GM19324 (cell line): Measurements from ENCODE around the gene TAS2R20.

ENCODE experiments used
- ATAC-seq: cut with Tn5 transposase; IDR thresholded peaks from one replicate; pipeline ENCODE4 v1.9.1; 2021; ENCODE audit warnings: mild to moderate bottlenecking, moderate library complexity; ENCODE audit not compliant: unreplicated experiment, low FRiP score

The TAS2R20 gene

DNA sequence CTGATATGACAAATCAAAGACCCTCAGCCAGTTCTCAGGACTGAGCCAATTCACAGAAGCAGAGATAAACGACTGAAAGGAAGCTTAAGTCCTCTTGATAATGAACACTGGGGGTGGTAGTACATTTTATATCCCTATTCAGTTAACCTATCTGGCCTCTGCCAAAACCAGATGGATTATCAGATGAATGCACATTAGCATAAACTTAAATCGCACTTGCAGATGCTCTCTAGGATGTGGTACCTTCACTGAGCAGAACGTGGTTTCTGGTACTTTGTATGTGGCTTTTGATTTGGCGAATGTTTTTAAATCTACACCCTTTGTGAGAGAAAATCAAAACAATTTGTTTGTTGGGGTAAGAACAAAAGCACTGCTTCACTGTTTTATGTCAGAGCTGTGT, 37.9 kb downstream of the TAS2R20 start:
- no peak for ATAC-seq

DNA sequence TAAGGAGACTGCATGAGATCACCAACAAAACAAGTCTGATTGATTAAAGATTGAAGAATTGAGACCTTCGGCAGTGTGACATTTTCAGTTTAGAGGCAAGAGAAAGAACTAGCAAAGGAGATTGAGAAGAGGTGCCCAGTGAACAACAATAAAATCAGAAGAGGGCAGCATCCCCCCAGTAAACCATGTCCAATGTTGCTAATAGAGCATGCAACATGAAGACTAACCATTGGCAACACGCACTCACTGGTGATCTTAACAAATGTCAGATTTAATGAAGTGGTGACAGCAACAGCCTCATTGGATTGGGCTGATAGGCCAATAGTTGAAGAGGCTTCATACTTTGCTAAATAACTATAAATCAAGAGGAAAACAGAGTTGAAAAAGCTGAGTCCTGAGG, 38.3 kb downstream of the TAS2R20 start:
- no peak for ATAC-seq

DNA sequence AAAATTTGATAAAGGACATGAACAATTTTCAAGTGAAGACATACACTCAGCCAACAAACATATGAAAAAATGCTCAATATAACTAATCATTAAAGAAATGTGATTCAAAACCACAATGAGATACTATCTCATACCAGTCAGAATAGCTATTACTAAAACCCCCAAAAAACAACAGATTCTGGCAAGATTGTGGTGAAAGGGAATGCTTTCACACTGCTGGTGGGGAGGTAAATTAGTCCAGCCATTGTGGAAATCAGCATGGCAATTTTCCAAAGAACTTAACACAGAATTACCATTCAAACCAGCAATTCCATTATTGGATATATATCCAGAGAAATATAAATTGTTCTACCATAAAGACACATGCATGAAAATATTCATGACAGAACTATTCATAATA, 40.4 kb downstream of the TAS2R20 start:
- ATAC-seq: no peak

DNA sequence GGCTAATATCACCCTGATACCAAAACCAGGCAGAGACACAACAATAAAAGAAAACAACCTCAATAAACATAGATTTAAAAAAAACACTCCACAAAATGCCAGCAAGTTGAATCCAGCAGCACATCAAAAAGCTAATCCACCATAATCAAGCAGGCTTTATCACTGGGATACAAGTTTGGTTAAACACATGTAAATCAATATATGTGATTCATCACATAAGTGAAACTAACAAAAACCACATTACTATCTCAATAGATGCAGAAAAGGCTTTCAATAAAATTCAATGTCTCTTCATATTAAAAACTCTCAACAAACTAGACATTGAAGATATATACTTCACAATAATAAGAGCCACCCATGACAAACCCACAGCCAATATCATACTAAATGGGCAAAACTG, 42.0 kb downstream of the TAS2R20 start:
- no peak for ATAC-seq

DNA sequence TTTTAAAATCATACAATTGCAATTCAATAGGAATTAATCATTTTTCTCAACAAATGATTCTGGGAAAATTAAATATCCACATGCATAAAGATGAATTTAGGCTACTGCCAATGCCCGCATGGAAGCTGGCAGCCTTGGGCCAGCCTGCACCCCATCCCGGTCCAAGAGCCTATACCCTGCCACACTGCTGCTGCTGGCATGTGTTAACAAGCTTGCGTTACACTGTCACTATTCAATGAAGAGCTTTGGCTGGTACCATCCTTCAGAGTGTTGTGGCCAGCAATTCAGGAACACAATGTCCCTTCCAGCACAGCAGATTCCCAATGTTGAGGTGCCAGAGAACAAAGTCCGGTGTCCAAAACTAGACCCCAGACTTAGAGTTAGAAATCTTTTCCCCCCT, 45.5 kb downstream of the TAS2R20 start:
- no peak for ATAC-seq
